GM18951 (cell line): ENCODE measurements around the gene ARAP1.

Experiments used
- POLR2A ChIP-seq: IDR thresholded peaks from 4 replicates; pipeline ENCODE4 v1.6.1; 2011; ENCODE audit warnings: mild to moderate bottlenecking; ENCODE audit not compliant: insufficient read length, insufficient read depth; ENCODE audit errors: extremely low read depth
- in situ Hi-C: fragments of 300-500 bp; cut with MboI; formaldehyde crosslinking; loops from one replicate; pipeline ENCODE4 v1.12.0; 2022; ENCODE audit warnings: low sequenced_read_pairs, mixed read lengths, inconsistent platforms; ENCODE audit not compliant: unreplicated experiment

The ARAP1 gene

DNA sequence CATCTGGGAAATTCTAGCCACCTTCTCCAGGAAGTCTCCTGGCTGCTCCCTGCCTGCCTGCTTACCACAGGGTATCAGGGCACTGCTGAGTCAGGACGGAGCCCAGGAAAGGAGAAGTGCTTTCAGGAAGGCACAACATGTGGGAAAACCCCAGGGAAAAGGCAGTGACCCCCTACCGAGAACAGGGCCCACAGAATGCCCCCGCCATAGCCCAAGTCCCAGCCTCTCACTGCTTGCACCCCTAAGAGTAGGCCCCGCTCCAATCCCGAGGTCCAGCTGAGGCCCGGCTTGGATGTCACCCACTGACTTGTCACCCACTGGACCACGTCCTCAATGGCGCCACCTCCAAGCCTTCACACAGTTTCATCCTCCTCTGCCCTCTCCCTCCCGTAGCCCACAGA lies 34.1 kb downstream of the ARAP1 start:
- no peak for TF ChIP-seq POLR2A
- in situ Hi-C loops: no loop called here

DNA sequence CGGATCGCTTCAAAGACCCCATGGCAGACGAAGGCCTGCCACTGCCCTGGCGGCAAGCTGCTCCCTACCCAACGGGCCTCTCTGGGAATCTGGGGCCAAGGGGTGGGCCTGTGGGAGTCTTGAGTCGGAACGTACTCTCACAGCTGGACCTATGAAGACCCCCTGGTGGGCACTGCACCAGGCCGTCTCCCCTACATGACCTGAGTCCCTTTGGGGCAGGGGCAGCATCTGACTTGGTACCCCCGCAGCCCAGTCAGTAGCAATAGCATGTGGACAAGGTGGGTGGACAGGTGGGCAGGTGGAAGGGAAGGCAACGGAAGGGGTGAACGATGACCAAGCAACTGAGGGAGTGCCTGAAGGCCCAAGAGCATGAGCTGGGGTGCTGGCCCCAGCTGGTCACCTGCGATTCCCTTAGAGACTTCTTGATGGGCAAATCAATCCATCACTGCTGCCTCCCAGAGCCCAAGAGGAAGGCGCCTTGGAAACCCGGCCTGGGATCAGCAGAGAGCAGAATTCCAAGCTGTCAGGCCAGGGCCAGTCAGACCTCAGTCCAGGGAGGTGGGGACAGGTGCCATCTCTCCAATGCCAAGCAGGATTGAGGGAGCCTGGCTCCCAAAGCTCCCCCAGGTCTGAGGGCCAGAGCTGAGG lies 35.3 kb downstream of the ARAP1 start:
- in situ Hi-C loops: no loop called here
- no peak for TF ChIP-seq POLR2A

DNA sequence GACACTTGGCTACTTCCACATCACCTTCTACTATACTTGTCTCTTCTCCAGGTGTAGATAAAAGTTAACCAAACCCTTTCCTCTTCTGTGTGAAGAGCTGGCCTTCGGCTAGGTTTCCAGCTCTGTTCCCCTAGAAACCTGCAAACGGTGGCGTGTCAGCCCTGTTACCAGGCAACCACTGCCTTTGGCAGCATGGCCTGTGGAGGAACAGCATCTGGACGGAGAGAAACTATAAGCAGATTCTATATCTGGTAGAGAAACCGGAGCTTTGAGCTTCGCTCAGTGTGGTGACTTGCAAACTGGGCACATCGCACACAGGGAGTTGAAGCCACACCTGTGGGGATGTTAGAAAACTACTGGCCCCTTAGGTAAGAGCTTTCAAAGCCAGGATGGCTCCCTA lies 35.9 kb downstream of the ARAP1 start:
- in situ Hi-C loops: no loop called here
- no peak for TF ChIP-seq POLR2A

DNA sequence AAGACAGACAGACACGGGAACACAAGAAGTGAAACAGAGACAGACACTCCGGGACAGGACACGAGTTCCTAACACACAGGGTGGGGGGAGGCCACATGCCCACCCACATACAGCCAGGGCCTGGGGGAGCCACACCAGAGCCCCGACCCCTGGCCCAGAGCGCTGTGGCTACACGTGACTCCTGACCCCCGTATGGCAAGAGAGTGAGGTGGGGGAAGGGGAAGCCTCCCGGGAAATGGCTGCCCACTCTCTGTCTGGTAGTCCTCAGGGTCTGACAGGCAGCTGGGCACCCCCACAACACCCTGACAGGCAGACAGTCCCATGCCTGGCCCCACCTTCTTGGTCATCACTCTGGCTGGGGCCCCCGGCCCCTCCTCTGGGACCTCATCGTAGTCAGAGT lies 39.4 kb downstream of the ARAP1 start:
- TF ChIP-seq POLR2A: no peak
- in situ Hi-C loops: no loop called here

DNA sequence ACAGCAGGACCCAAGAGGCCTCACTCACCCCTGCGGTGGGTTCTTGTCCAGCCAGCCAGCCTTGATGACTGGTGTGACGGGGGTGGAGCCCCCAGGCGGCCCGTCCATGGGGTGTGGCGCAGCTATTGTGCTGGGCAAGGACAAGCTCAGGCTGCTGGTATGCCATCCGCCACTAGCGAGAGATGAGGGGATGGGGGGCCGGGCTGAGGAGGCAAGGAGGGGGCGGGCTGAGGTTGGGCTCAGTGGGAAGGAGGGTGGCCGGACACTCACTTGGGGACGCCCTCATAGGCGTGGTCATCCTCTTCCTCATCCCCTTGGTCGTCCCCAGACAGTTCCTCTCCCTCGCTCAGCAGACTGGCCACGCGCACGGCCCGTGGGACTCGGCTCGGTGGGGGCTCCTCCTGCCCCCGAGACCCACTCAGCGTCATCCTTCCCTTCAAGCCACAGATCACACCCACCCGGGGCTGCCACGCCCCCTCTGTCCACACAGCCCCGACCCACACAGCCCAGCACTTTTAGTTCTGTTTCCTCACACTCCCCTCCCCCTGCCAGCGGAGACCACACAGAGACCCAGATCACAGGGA lies 39.9 kb downstream of the ARAP1 start:
- no peak for TF ChIP-seq POLR2A
- in situ Hi-C loops: no loop called here

DNA sequence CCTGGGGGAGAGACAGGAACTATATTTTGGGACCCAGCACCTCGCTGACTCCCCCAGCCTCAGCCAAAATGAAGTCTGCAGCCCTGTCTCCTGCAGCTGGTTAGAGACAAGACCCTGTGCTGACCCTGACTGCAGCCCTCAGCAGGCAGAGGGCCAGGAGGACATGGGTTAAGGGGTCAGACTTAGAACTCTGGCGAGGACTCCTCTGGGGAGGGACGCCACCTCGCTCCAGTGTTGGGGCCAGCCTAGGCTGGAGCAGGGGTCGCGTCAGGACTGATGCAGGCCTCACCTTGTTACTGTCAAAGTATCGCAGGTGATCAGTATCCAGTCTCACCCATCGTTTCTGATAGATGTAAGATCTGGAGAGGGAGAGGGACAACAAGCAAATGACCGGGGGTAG lies 41.1 kb downstream of the ARAP1 start:
- no peak for TF ChIP-seq POLR2A
- in situ Hi-C loops: no loop called here

DNA sequence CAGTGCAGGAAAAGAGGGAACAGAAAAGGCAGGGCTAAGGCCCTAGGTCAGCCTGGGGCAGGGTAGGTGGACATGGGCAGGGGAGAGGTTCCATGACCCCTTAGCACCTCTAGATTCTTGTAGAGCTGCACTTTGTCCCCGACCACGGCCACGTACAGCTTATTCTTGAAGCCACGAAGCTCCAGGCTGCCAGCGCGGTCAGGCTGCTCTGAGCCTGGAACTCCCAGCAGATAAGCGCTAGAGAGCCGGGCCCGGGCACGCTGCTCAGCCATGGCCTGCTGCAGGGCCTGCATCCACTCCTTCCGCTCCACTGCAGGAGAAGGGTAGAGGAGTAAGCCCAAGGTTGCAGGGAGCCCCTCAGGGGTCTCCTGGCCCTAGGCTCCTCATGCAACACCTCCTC lies 41.9 kb downstream of the ARAP1 start:
- no peak for TF ChIP-seq POLR2A
- in situ Hi-C loops: no loop called here

DNA sequence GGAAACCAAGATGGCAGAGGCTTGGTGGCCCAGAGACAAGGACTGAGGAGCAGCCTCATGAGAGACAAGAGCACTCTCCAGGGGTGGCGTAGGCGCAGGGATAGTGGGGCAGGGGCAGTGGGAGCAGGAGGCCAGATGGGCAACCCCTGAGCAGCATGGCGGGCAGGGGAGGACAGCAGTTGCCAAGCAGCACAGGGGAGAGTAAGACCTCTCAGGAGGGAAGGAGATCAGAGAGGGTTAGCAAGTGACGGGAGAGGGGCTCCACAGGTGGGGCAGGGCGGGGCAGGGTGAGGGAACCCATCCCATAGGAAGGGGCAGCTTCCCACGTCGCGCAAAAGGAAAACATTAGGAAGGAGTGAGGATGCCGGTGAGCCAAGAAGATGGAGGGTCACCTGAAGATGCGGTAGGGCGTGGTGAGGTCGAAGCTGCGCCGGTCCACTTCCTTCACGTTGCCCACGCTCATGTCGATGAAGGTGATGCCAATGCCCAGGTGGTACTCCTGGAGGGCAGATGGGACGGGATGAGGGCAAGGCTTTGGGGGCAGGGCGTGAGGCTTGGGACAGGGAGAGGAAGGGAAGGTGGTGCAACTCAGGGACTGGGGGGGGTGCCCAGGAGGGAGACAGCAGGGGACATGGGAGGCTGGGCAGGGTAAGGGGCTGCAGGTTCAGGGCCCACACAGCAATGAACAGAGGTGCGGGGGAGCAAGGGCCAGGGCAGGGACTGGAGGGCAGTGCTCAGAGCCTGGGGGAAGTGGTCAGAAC lies 42.5 kb downstream of the ARAP1 start:
- in situ Hi-C loops: no loop called here

DNA sequence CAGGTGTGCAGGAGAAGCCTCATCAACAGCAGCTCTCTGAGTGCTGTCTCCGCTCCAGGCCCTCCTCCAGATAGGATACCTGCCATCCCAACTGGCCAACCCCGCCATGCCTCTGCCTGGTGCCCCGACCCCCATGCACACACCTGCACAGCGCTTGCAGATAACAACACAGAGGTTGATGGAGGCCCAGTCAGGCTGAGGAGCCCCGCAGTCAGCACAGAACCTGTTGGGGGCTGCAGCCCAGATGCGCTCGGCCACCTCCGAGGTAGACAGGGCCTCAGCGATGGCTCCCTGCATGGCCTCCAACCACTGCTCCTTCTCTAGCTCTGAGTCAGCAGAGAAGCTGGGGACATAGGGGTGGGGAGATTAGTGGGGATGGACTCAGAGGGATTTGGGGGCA lies 45.2 kb downstream of the ARAP1 start:
- no peak for TF ChIP-seq POLR2A
- in situ Hi-C loops: no loop called here

More for the DNA sequence above, 42.5 kb downstream of the ARAP1 start:
- no peak for TF ChIP-seq POLR2A

DNA sequence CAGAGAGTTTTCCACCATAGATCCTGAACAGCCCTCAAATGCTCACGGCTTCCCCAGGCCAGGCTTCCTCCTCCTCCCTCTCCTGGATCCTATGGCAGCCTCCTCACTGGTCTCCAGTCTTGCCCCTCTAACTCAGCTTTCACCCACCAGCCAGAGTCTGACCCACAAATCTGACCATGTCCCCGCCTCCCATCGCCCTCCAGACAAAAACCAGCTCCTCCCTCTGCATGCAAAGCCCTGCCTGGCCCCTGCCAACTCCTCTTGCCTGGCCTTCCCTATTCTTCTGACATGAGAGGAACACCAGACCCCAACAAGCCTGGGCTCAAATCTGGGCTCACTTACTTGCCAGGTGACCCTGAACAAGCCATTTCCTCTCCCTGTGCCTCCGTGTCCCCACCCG lies 45.6 kb downstream of the ARAP1 start:
- TF ChIP-seq POLR2A: no peak

DNA sequence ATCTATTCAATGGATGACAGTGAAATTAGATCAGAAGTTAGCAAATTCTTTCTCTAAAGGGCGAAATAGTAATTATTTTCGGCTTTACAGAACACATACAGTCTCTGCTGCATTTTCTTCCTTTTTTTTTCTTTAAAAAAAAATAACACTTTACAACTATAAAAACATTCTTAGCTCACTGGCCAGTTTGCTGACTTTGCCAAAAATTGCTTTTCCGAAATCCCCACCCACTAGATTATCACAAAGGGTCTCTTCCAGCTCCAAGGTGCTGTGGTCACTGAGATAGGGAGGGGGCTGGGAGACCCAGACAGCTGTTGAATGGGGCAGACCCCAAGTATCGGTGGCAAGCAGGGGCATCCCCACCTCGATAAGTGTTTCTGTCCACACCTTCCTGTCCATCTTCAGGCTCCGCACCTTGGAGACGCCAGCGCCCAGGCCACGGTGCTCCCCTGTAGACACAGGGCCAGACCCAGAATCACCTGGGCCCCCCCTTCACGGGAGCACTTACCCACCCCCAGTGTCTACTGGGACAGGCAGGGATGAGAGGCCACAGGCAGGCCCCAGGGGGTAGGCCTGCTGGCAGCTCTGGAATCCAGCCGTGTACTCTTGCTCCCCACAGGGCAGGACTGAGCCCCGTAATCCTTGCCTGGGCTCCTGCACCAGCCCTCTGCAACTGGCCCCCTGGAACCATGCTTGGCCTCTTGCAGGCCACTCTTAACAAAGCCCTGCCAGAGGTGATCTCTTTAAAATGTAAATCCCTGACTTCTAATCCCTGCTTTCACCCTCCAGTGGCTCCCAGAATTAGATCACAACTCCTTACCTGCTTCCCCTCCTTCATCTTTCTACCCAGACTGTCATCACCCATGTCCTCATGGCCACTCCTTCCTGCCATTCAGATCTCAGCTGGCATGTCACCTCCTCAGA lies 46.5 kb downstream of the ARAP1 start:
- no peak for TF ChIP-seq POLR2A
- in situ Hi-C loops: no loop called here

More for the DNA sequence above, 45.6 kb downstream of the ARAP1 start:
- in situ Hi-C loops: no loop called here

DNA sequence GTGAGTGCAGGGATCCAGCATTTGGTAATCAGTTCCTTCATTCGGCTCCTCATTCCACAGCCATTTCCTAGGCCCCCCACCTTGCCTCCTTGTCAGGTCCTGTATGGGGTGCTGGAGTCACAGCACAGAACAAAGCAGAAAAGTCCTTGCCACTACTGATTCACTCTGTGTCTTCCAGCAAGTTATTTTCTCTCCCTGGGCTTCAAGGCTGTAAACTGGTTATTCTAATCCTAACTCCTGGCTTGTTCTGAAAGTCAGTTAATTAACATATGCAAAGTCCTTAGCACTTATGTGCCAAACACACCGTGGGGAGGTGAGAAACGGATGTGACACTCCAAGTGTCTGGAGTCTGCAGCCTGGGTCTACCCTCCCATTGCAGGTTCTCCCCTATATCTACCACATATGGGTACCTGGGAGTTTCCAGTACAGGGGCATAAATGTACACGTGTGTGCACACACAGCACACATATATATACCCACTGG lies 47.4 kb downstream of the ARAP1 start:
- no peak for TF ChIP-seq POLR2A
- in situ Hi-C loops: no loop called here
